Tibial artery (tissue), 4 donors: ENCODE data around the gene EPHB3.

Experiments used
- DNase-seq, 2 donors: peaks; one replicate each; pipeline ENCODE4 v3.0.0-alpha.2; 2019
- H3K27ac ChIP-seq, 2 donors: fragments of 200-600 bp; sonication (generic) in 1 of 2; 1 replicate in 1 of 2; 2 replicates in 1 of 2; pipeline ENCODE4 v1.5.1; 2018 to 2019; ENCODE audit warnings: mild to moderate bottlenecking in 1 of 2
- H3K27me3 ChIP-seq, 2 donors: fragments of 200-600 bp; sonication (generic) in 1 of 2; one replicate each; pipeline versions ENCODE4 v1.5.1 to v1.6.0; 2016 to 2019
- H3K36me3 ChIP-seq, 3 donors: fragments of 200-600 bp; sonication (generic) in 2 of 3; one replicate each; pipeline ENCODE4 v1.5.1; 2016 to 2019; ENCODE audit warnings: mild to moderate bottlenecking in 2 of 3
- H3K4me1 ChIP-seq, 4 donors: fragments of 200-600 bp; sonication (generic) in 2 of 4; 1 replicate in 3 of 4; 2 replicates in 1 of 4; pipeline ENCODE4 v1.5.1; 2016 to 2019
- H3K4me3 ChIP-seq, 2 donors: fragments of 200-600 bp; sonication (generic) in 1 of 2; 1 replicate in 1 of 2; 2 replicates in 1 of 2; pipeline ENCODE4 v1.5.1; 2018 to 2019; ENCODE audit warnings: mild to moderate bottlenecking in 2 of 2
- H3K9me3 ChIP-seq, 3 donors: fragments of 200-600 bp; sonication (generic) in 1 of 3; one replicate each; pipeline ENCODE4 v1.5.1; 2016 to 2019
- intact Hi-C: fragments of 100-400 bp; cut with DNase I; formaldehyde crosslinking; loops from one replicate; pipeline ENCODE4 v1.15.0; 2023; ENCODE audit warnings: low total_unique reads
- TF ChIP-seq, protein P1 (sequence below), 2 experiments: fragments of 200-600 bp in 1 of 2; fragments of 450-650 bp in 1 of 2; IDR thresholded peaks; one replicate each; pipeline ENCODE4 v1.5.1; 2017 to 2019; ENCODE audit warnings: antibody characterized with exemption in 2 of 2, mild to moderate bottlenecking in 1 of 2, moderate library complexity in 1 of 2

EPHB3 gene

DNA sequence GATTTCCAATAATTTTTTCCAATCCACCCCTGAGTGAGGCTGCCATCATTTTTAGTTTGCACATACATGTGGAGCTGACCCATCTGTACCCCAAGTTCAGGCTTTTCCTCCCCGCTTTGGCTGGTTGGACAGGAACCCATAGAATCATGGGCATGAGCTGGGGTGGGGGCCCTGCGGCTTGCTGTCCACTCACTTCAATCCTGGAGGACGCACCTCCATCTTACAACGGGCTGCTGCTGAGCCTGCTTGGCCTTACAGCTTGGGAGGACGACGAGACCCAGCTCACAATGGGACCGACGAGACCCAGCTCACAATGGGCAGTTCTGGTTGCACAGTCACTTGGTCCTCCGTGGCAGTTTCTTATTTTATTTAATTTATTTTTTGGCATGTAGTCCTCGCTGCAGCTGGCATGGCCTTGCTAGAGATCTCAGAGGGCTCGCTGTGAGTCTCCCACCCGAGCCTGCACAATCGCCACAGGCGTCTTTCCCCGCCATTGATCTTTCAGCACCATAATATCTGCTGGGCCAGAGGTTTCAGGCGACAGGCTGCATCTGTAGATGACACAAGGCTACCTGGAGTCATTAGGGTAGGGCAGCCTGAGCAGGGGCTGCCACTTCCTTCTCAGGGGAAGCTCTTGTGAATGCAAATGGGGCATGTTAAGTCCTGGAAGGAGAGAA is 19.6 kb upstream of the EPHB3 start:
- H3K27me3 ChIP-seq: peaks cover 0 to 54% of the 10 kb centered on the region in 2 donors
- intact Hi-C loops: loop anchor here (10.0 kb wide), 1 partner anchor 167 kb away; the partner anchor contains the start of gene THPO
- H3K27ac ChIP-seq: no peak overlapping the region
- no peak overlapping the region for H3K4me3 ChIP-seq
- TF ChIP-seq, protein P1, sequence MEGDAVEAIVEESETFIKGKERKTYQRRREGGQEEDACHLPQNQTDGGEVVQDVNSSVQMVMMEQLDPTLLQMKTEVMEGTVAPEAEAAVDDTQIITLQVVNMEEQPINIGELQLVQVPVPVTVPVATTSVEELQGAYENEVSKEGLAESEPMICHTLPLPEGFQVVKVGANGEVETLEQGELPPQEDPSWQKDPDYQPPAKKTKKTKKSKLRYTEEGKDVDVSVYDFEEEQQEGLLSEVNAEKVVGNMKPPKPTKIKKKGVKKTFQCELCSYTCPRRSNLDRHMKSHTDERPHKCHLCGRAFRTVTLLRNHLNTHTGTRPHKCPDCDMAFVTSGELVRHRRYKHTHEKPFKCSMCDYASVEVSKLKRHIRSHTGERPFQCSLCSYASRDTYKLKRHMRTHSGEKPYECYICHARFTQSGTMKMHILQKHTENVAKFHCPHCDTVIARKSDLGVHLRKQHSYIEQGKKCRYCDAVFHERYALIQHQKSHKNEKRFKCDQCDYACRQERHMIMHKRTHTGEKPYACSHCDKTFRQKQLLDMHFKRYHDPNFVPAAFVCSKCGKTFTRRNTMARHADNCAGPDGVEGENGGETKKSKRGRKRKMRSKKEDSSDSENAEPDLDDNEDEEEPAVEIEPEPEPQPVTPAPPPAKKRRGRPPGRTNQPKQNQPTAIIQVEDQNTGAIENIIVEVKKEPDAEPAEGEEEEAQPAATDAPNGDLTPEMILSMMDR (IDR thresholded peaks at IDR 0.05): no peak
- peaks cover 0 to 6% (median 3%) of the 10 kb centered on the region in 4 donors for H3K4me1 ChIP-seq
- no peaks in the 10 kb centered on the region for H3K9me3 ChIP-seq
- no peak for DNase-seq
- no peaks in the 10 kb centered on the region for H3K36me3 ChIP-seq

DNA sequence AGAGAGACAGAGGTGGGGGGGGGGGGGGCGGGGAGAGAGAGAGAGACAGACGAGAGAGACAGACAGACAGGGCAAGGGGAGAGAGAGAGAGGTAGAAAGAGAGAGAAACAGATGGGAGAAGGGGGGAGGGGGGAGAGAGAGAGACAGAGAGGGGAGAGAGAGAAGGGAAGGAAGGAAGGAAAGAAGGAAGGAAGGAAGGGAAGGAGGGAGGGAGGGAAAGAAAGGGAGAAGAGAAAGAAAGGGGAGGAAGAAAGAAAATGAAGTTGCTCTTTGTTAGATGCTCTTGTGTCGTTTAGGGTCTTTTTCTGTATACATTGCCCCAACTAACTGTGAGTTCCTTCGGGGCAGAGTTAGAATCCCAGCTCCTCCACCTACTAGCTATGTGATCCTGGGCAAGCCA is 19.0 kb upstream of the EPHB3 start:
- DNase-seq: no peak
- peaks cover 0 to 6% (median 3%) of the 10 kb centered on the region in 4 donors for H3K4me1 ChIP-seq
- peaks cover 0 to 55% of the 10 kb centered on the region in 2 donors for H3K27me3 ChIP-seq
- TF ChIP-seq, protein P1 (IDR thresholded peaks at IDR 0.05): no peak
- H3K36me3 ChIP-seq: no peaks in the 10 kb centered on the region
- no peak overlapping the region for H3K4me3 ChIP-seq
- intact Hi-C loops: loop anchor here (10.0 kb wide), 1 partner anchor 168 kb away; the partner anchor contains the start of gene THPO
- H3K27ac ChIP-seq: no peak overlapping the region
- H3K9me3 ChIP-seq: no peaks in the 10 kb centered on the region

DNA sequence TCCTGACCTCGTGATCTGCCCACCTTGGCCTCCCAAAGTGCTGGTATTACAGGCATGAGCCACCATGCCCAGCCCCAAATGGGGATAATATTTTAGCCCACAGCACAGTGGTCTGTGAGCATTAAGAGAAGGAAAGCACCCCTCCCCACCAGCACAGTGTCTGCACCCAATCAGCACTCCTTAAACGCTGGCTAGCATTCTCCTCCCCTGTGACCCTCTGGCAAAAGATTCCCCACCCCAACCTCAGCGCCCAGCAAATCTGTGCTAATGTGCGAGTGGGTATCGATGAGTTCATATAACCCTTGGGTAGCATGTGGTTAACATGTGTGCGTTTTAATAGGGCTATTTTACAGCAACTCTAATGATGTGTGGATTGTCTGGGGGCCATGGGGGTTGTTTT is 18.3 kb upstream of the EPHB3 start:
- H3K36me3 ChIP-seq: no peaks in the 10 kb centered on the region
- intact Hi-C loops: loop anchor here (10.0 kb wide), 1 partner anchor 168 kb away; the partner anchor contains the start of gene THPO
- H3K27me3 ChIP-seq: peaks cover 0 to 55% of the 10 kb centered on the region in 2 donors
- peaks cover 0 to 6% (median 3%) of the 10 kb centered on the region in 4 donors for H3K4me1 ChIP-seq
- TF ChIP-seq, protein P1 (IDR thresholded peaks at IDR 0.05): no peak
- H3K9me3 ChIP-seq: no peaks in the 10 kb centered on the region
- H3K27ac ChIP-seq: no peak overlapping the region
- no peak for DNase-seq
- no peak overlapping the region for H3K4me3 ChIP-seq

DNA sequence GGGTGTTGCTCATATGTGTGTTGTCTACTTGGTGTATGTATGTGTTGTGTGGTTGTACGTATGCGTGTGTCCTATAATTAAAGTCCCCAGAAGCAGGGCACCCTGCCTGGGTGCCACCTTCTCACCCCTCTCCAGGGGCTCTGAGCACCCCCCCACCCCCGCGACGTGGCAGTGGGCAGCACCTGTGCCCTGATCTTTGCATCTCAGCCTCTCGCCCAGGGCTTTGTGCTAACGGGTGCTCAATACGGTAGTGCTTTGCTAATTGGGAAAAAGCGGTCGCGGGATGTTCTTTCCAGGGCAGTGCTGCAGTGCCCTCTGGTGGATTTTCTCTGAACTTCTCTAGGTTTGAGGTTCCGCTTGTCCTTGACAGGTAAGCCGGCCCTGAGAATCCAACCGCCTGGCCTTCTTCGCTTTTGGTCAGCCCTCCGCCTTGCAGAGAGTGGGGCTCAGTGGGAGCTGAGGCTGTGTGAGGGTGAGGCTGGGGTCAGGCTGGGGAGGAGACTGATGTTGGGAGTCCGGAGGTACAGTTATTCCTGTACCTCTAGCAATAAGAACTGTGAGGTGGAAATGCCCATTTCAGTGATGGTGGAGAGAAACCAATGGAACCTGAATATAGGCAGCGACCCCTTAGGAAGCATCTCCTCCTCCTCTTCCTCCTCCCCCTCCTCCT is 17.6 kb upstream of the EPHB3 start:
- intact Hi-C loops: loop anchor here (10.0 kb wide), 1 partner anchor 169 kb away; the partner anchor contains the start of gene THPO
- TF ChIP-seq, protein P1 (IDR thresholded peaks at IDR 0.05): peak; percentile 89 to 94
- Histone ChIP-seq H3K27me3 (peaks cover 0 to 48% of the 10 kb centered on the region in 2 donors), H3K9me3 (no peaks in the 10 kb centered on the region), H3K36me3 (no peaks in the 10 kb centered on the region), H3K4me3 (no peak overlapping the region), H3K4me1 (peaks cover 0 to 6% (median 3%) of the 10 kb centered on the region in 4 donors), H3K27ac (no peak overlapping the region)
- DNase-seq: peak; percentile 67 to 77

DNA sequence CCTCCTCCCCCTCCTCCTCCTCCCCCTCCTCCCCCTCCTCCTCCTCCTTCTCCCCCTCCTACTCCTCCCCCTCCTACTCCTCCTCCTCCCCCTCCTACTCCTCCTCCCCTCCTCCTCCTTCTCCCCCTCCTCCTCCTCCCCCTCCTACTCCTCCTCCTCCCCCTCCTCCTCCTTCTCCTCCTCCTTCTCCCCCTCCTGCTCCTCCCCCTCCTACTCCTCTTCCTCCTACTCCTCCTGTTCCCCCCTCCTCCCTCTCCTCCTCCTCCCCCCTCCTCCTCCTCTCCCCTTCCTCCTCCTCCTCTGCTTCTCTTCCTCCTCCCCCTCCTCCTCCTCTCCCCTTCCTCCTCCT is 17.1 kb upstream of the EPHB3 start:
- DNase-seq: no peak
- intact Hi-C loops: loop anchor here (10.0 kb wide), 1 partner anchor 170 kb away; the partner anchor contains the start of gene THPO
- Histone ChIP-seq H3K4me3 (no peak overlapping the region), H3K36me3 (no peaks in the 10 kb centered on the region), H3K4me1 (peaks cover 0 to 6% (median 3%) of the 10 kb centered on the region in 4 donors), H3K27me3 (peaks cover 0 to 43% of the 10 kb centered on the region in 2 donors), H3K27ac (no peak overlapping the region), H3K9me3 (no peaks in the 10 kb centered on the region)
- TF ChIP-seq, protein P1 (IDR thresholded peaks at IDR 0.05): no peak
